Measurements from ENCODE around the gene EPHA3.

DNA sequence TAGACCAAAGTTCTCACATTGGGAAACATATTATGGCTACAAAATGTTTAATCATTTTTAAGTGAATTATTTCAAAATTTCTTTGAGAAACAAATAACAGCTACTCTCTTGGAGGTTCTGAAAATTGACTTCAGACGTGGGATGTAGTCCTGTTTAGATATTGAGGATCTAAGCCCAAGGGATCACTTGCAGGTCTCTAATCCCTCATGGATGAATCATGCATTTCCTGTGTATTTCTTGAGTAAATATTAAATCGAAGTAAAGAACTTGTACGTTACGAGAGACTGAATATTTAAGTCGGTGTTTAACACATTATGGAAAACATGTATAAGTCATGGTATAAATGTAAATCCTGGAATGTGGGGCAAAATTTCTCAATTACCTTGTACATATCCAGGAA, 119.8 kb downstream of the EPHA3 start:
- TF ChIP-seq EZH2 (IDR thresholded peaks at IDR 0.05; ENCODE audit: low read length, missing control alignments) = no peak
- TF ChIP-seq, protein P1, sequence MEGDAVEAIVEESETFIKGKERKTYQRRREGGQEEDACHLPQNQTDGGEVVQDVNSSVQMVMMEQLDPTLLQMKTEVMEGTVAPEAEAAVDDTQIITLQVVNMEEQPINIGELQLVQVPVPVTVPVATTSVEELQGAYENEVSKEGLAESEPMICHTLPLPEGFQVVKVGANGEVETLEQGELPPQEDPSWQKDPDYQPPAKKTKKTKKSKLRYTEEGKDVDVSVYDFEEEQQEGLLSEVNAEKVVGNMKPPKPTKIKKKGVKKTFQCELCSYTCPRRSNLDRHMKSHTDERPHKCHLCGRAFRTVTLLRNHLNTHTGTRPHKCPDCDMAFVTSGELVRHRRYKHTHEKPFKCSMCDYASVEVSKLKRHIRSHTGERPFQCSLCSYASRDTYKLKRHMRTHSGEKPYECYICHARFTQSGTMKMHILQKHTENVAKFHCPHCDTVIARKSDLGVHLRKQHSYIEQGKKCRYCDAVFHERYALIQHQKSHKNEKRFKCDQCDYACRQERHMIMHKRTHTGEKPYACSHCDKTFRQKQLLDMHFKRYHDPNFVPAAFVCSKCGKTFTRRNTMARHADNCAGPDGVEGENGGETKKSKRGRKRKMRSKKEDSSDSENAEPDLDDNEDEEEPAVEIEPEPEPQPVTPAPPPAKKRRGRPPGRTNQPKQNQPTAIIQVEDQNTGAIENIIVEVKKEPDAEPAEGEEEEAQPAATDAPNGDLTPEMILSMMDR (conservative IDR thresholded peaks at IDR 0.05 in 1 of 2, IDR thresholded peaks at IDR 0.05 in 1 of 2; ENCODE audit: low read depth in 1 of 2, low read length in 2 of 2) = no peak

Measured in fibroblast of lung (primary cell).